H9 (cell line): ENCODE results near the gene MIS18BP1. TPM values are rescaled to one million over a fixed set of nuclear protein-coding genes. Genes with fewer than 3 reads are reported as not detected.
"Not testable (repeated sequence)": the region's sequence is repeated elsewhere in the genome, so short reads cannot be mapped to it uniquely, and the experiment has no call there.

Experiments
- DNase-seq: peaks from one replicate; pipeline ENCODE4 v3.0.0-alpha.2; 2017
- H2AFZ ChIP-seq: one replicate; pipeline ENCODE4 v1.6.1; 2013; ENCODE audit warnings: mild to moderate bottlenecking, low read length, control low read depth, moderate library complexity
- H2AK5ac ChIP-seq: 2 replicates; pipeline ENCODE4 v1.6.1; 2013; ENCODE audit warnings: low read length, control low read depth, mixed read lengths; ENCODE audit not compliant: insufficient read length
- H2BK120ac ChIP-seq: one replicate; pipeline ENCODE4 v1.6.1; 2013; ENCODE audit warnings: low read depth, mild to moderate bottlenecking, low read length, control low read depth, inconsistent platforms; ENCODE audit not compliant: poor library complexity, severe bottlenecking
- H2BK12ac ChIP-seq: 2 replicates; pipeline ENCODE4 v1.6.1; 2013; ENCODE audit warnings: low read length, control low read depth, mixed read lengths, low read depth; ENCODE audit not compliant: insufficient read length
- H2BK15ac ChIP-seq: 2 replicates; pipeline ENCODE4 v1.6.1; 2013; ENCODE audit warnings: low read depth, low read length, control low read depth
- H2BK20ac ChIP-seq: one replicate; pipeline ENCODE4 v1.6.1; 2013; ENCODE audit warnings: low read depth, mild to moderate bottlenecking, low read length, control low read depth, inconsistent platforms; ENCODE audit not compliant: poor library complexity, severe bottlenecking
- H2BK5ac ChIP-seq: 2 replicates; pipeline ENCODE4 v1.6.1; 2013; ENCODE audit warnings: low read length, control low read depth, mixed read lengths; ENCODE audit not compliant: insufficient read length
- H3K14ac ChIP-seq: 2 replicates; pipeline ENCODE4 v1.6.1; 2013; ENCODE audit warnings: low read length, control low read depth; ENCODE audit not compliant: insufficient read depth
- H3K18ac ChIP-seq: 2 replicates; pipeline ENCODE4 v1.6.1; 2013; ENCODE audit warnings: low read depth, mild to moderate bottlenecking, mixed read lengths, low read length, control low read depth; ENCODE audit not compliant: insufficient read length
- H3K23ac ChIP-seq: 2 replicates; pipeline ENCODE4 v1.6.1; 2013; ENCODE audit warnings: low read length, control low read depth, mixed read lengths, low read depth; ENCODE audit not compliant: insufficient read length
- H3K23me2 ChIP-seq: 2 replicates; pipeline ENCODE4 v1.6.1; 2013; ENCODE audit warnings: low read depth, mild to moderate bottlenecking, mixed read lengths, low read length, control low read depth; ENCODE audit not compliant: insufficient read length, poor library complexity, severe bottlenecking
- H3K27ac ChIP-seq: 2 replicates; pipeline ENCODE4 v1.5.1; 2013; ENCODE audit warnings: low read length, control low read depth, mixed read lengths, low read depth; ENCODE audit not compliant: insufficient read length
- H3K27me3 ChIP-seq: 2 replicates; pipeline ENCODE4 v1.6.1; 2013; ENCODE audit warnings: low read length, control low read depth, inconsistent platforms; ENCODE audit not compliant: insufficient read depth
- H3K4ac ChIP-seq: 2 replicates; pipeline ENCODE4 v1.6.1; 2013; ENCODE audit warnings: low read depth, mild to moderate bottlenecking, control low read depth, inconsistent platforms, low read length, moderate library complexity
- H3K4me1 ChIP-seq: 2 replicates; pipeline ENCODE4 v1.6.1; 2013; ENCODE audit warnings: low read length, control low read depth, inconsistent platforms; ENCODE audit not compliant: insufficient read depth
- H3K4me2 ChIP-seq: 2 replicates; pipeline ENCODE4 v1.6.1; 2013; ENCODE audit warnings: low read length, control low read depth, mixed read lengths; ENCODE audit not compliant: insufficient read length, insufficient read depth
- H3K56ac ChIP-seq: 2 replicates; pipeline ENCODE4 v1.6.1; 2013; ENCODE audit warnings: low read depth, mild to moderate bottlenecking, mixed read lengths, low read length, control low read depth; ENCODE audit not compliant: insufficient read length
- H3K79me1 ChIP-seq: 2 replicates; pipeline ENCODE4 v1.6.1; 2013; ENCODE audit warnings: low read depth, mild to moderate bottlenecking, moderate library complexity, low read length, control low read depth, inconsistent platforms; ENCODE audit not compliant: insufficient read depth, poor library complexity, severe bottlenecking
- H3K79me2 ChIP-seq: 2 replicates; pipeline ENCODE4 v1.6.1; 2013; ENCODE audit warnings: low read length, control low read depth, inconsistent platforms; ENCODE audit not compliant: insufficient read depth
- H3K9ac ChIP-seq: 2 replicates; pipeline ENCODE4 v1.6.1; 2013; ENCODE audit warnings: low read length, control low read depth, mixed read lengths; ENCODE audit not compliant: insufficient read length; ENCODE audit errors: extremely low read depth
- H3K9me3 ChIP-seq: one replicate; pipeline ENCODE4 v1.6.1; 2013; ENCODE audit warnings: low read depth, low read length, inconsistent platforms; ENCODE audit not compliant: control insufficient read depth
- H3T11ph ChIP-seq: one replicate; pipeline ENCODE4 v1.6.1; 2013; ENCODE audit warnings: mild to moderate bottlenecking, low read length, control low read depth, inconsistent platforms
- H4K20me1 ChIP-seq: one replicate; pipeline ENCODE4 v1.6.1; 2013; ENCODE audit not compliant: control insufficient read depth, insufficient read length, insufficient read depth
- H4K5ac ChIP-seq: 2 replicates; pipeline ENCODE4 v1.6.1; 2013; ENCODE audit warnings: low read depth, mild to moderate bottlenecking, mixed read lengths, low read length, control low read depth; ENCODE audit not compliant: insufficient read length
- H4K8ac ChIP-seq: replicated peaks from 2 replicates; pipeline ENCODE4 v1.6.1; 2013; ENCODE audit warnings: low read length, control low read depth, mixed read lengths, low read depth; ENCODE audit not compliant: insufficient read length
- H4K91ac ChIP-seq: 2 replicates; pipeline ENCODE4 v1.6.1; 2013; ENCODE audit warnings: low read depth, mild to moderate bottlenecking, moderate library complexity, mixed read lengths, low read length, control low read depth; ENCODE audit not compliant: insufficient read length
- H3K27ac Mint-ChIP-seq, 3 experiments: 2 replicates in 2 of 3; 3 replicates in 1 of 3; pipeline ENCODE4 v1.8.0; 2020 to 2021; ENCODE audit warnings: mixed read lengths in 3 of 3, mild to moderate bottlenecking in 1 of 3, moderate library complexity in 1 of 3
- H3K27me3 Mint-ChIP-seq: 2 replicates; pipeline ENCODE4 v1.8.0; 2021; ENCODE audit warnings: low read depth, mild to moderate bottlenecking, moderate library complexity, mixed read lengths
- H3K36me3 Mint-ChIP-seq, 3 experiments: 2 replicates in 2 of 3; 3 replicates in 1 of 3; pipeline ENCODE4 v1.8.0; 2020 to 2021; ENCODE audit warnings: low read depth in 3 of 3, mixed read lengths in 3 of 3; ENCODE audit not compliant: insufficient read depth in 1 of 3
- H3K4me1 Mint-ChIP-seq, 2 experiments: 2 replicates each; pipeline ENCODE4 v1.8.0; 2020; ENCODE audit warnings: mixed read lengths in 2 of 2
- H3K4me3 Mint-ChIP-seq, 2 experiments: 2 replicates in 1 of 2; 3 replicates in 1 of 2; pipeline ENCODE4 v1.8.0; 2020 to 2021; ENCODE audit warnings: mild to moderate bottlenecking in 2 of 2, mixed read lengths in 2 of 2, moderate library complexity in 1 of 2
- H3K9me3 Mint-ChIP-seq, 2 experiments: 2 replicates in 1 of 2; 3 replicates in 1 of 2; pipeline ENCODE4 v1.8.0; 2020; ENCODE audit warnings: mild to moderate bottlenecking in 2 of 2, mixed read lengths in 2 of 2, moderate library complexity in 1 of 2
- WGBS: extraction: QIAGEN DNeasy Blood & Tissue Kit; methylation state at CpG from one replicate; pipeline ENCODE4 v1.1.7; 2013; ENCODE audit warnings: missing lambda C conversion rate, low lambda C conversion rate, mixed read lengths; ENCODE audit not compliant: insufficient read length; ENCODE audit errors: extremely low coverage; 5-methylcytosine and 5-hydroxymethylcytosine counted together
- total RNA-seq: library from RNA; stranded (reverse); gene quantifications from 2 replicates; pipeline ENCODE4 v1.2.1, GENCODE V29; 2021
- TF ChIP-seq, protein P1 (sequence below): fragments of 200-600 bp; sonication (generic); conservative IDR thresholded peaks from 3 replicates; pipeline ENCODE4 v1.8.0; 2021; ENCODE audit warnings: antibody characterized with exemption, mild to moderate bottlenecking

Gene MIS18BP1
- total RNA-seq, 1 experiment from 2014 or later = 60.6 TPM

DNA sequence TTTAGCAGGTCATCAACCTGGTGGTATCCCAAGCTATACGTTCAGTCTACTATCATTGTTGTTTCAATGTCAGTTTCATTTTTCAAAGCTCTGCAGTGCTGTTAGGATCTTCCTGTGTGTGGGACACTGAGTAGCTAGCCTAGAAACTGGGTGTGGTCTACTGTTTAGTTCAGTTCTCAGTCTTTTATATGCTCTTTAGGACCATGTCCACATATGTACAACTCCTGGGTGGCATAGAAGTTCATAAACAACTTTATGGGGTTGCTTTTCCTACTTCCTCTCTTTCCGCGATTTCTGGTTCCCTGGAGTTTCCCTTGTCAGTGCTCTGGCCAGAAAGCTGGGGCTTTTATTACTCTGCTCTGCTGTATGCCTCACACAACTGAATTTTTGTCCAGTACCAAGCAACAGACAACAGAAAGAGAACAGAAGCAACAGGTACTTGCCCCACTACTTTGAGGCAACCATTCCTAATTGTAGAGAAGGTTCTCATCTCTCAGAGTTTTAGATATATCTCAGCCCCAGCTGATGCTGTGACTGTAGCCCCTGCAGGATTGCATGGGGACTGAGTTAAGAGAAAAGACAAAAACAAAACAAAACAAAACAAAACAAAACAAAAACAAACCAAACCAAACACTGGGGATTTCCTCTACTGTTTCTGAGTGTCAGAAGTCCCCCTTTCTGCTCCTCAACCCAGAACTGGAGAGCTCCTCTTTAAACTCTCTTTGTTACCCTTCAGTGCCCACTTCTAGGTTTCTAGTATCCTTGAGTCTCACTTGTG, 30.3 kb downstream of the MIS18BP1 start:
- Histone ChIP-seq H3K79me2 (no peaks in the 10 kb centered on the region), H3K18ac (no peak overlapping the region), H4K8ac (no peak overlapping the region), H4K91ac (no peak overlapping the region), H3T11ph (no peak overlapping the region), H2AK5ac (no peak overlapping the region), H4K20me1 (no peaks in the 10 kb centered on the region), H3K4ac (no peak overlapping the region), H3K4me1 (no peaks in the 10 kb centered on the region), H3K23ac (no peak overlapping the region), H2BK12ac (no peak overlapping the region), H3K27me3 (no peaks in the 10 kb centered on the region), H2BK15ac (no peak overlapping the region), H3K56ac (no peak overlapping the region), H3K79me1 (no peaks in the 10 kb centered on the region), H3K9me3 (no peaks in the 10 kb centered on the region), H2BK5ac (no peak overlapping the region), H2BK20ac (no peak overlapping the region), H3K23me2 (no peaks in the 10 kb centered on the region), H3K14ac (no peak overlapping the region), H3K4me2 (no peak overlapping the region), H2BK120ac (no peak overlapping the region), H3K27ac (no peak overlapping the region), H4K5ac (no peak overlapping the region), H3K9ac (no peak overlapping the region), H2AFZ (no peak overlapping the region)
- no peaks in the 10 kb centered on the region for H3K9me3 Mint-ChIP-seq
- H3K36me3 Mint-ChIP-seq = peaks cover 15 to 60% (median 60%) of the 10 kb centered on the region in 3 experiments; a peak in 6 of 7 replicates
- H3K27me3 Mint-ChIP-seq = no peaks in the 10 kb centered on the region
- TF ChIP-seq, protein P1, sequence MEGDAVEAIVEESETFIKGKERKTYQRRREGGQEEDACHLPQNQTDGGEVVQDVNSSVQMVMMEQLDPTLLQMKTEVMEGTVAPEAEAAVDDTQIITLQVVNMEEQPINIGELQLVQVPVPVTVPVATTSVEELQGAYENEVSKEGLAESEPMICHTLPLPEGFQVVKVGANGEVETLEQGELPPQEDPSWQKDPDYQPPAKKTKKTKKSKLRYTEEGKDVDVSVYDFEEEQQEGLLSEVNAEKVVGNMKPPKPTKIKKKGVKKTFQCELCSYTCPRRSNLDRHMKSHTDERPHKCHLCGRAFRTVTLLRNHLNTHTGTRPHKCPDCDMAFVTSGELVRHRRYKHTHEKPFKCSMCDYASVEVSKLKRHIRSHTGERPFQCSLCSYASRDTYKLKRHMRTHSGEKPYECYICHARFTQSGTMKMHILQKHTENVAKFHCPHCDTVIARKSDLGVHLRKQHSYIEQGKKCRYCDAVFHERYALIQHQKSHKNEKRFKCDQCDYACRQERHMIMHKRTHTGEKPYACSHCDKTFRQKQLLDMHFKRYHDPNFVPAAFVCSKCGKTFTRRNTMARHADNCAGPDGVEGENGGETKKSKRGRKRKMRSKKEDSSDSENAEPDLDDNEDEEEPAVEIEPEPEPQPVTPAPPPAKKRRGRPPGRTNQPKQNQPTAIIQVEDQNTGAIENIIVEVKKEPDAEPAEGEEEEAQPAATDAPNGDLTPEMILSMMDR = no peak
- DNase-seq = no peak
- H3K27ac Mint-ChIP-seq = no peak overlapping the region; a peak in 1 of 7 replicates
- no CpG with 5 or more reads among the region's 3 CpGs for WGBS
- no peak overlapping the region for H3K4me3 Mint-ChIP-seq
- H3K4me1 Mint-ChIP-seq = no peaks in the 10 kb centered on the region

DNA sequence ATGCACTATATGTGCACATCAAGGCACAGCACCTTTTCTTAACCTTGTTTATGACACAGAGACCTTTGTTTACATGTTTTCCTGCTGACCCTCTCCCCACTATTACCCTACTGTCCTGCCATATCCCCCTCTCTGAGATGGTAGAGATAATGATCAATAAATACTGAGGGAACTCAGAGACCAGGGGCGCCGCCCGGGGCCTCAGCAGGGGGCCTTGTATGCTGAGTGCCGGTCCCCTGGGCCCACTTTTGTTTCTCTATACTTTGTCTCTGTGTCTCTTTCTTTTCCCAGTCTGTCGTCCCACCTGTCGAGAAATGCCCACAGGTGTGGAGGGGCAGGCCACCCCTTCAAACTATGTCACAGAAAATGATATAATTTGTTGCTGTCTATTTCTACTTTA, 38.7 kb downstream of the MIS18BP1 start:
- not testable (repeated sequence) for H3K4me3 Mint-ChIP-seq, H3K79me1 ChIP-seq, H3K27me3 Mint-ChIP-seq, H3K9me3 Mint-ChIP-seq, H3K4me2 ChIP-seq, H3K9ac ChIP-seq, H4K8ac ChIP-seq, H3K27me3 ChIP-seq, H3K56ac ChIP-seq, H4K91ac ChIP-seq, H2BK20ac ChIP-seq, H3K27ac ChIP-seq, H2BK12ac ChIP-seq, H3T11ph ChIP-seq, DNase-seq, H3K23me2 ChIP-seq, H3K18ac ChIP-seq, H2BK15ac ChIP-seq, H3K27ac Mint-ChIP-seq, H2BK120ac ChIP-seq, H3K4ac ChIP-seq, H3K14ac ChIP-seq, H3K9me3 ChIP-seq, H2AK5ac ChIP-seq, H3K79me2 ChIP-seq, H3K4me1 ChIP-seq, H2AFZ ChIP-seq, H2BK5ac ChIP-seq, H4K20me1 ChIP-seq, H4K5ac ChIP-seq, H3K23ac ChIP-seq
- no CpG with 5 or more reads among the region's 6 CpGs for WGBS
- Mint-ChIP-seq H3K36me3 (peaks cover 31 to 76% (median 60%) of the 10 kb centered on the region in 3 experiments), H3K4me1 (peaks cover 8 to 15% of the 10 kb centered on the region in 2 experiments)
